ENCODE data around the gene SEPTIN10. TPM values are rescaled to one million over a fixed set of nuclear protein-coding genes. Genes with fewer than 3 reads are reported as not detected.
"Not testable (repeated sequence)": the region's sequence is repeated elsewhere in the genome, so short reads cannot be mapped to it uniquely, and the experiment has no call there.

SEPTIN10 gene
- total RNA-seq, 1 donor from 2014 or later, result 76.7 TPM

- Mint-ChIP-seq H3K4me1 (ENCODE audit: unreplicated experiment) (peaks cover 6% of the 10 kb centered on the region), H3K36me3 (peaks cover 4% of the 10 kb centered on the region), H3K27me3 (no peaks in the 10 kb centered on the region), H3K9me3 (no peaks in the 10 kb centered on the region), H3K27ac (no peak overlapping the region), H3K4me3 (no peak overlapping the region)
- DNase-seq (ENCODE audit: extremely low spot score, unreplicated experiment), result no peak
- no peak for TF ChIP-seq CTCF (conservative IDR thresholded peaks at IDR 0.05)
Measured at GRCh38 chr2:109542384-109542783, 71.4 kb downstream of the SEPTIN10 start.

- Mint-ChIP-seq H3K4me1 (ENCODE audit: unreplicated experiment) (peaks cover 19% of the 10 kb centered on the region), H3K36me3 (no peaks in the 10 kb centered on the region), H3K4me3 (no peak overlapping the region), H3K9me3 (peaks cover 14% of the 10 kb centered on the region), H3K27me3 (peaks cover 3% of the 10 kb centered on the region), H3K27ac (no peak overlapping the region)
- no peak for TF ChIP-seq CTCF (conservative IDR thresholded peaks at IDR 0.05)
- no peak for DNase-seq (ENCODE audit: extremely low spot score, unreplicated experiment)
Measured at GRCh38 chr2:109538546-109538945, 75.2 kb downstream of the SEPTIN10 start.

- Mint-ChIP-seq H3K27me3 (peaks cover 5% of the 10 kb centered on the region), H3K27ac (no peak overlapping the region), H3K9me3 (peaks cover 14% of the 10 kb centered on the region), H3K4me3 (no peak overlapping the region), H3K36me3 (no peaks in the 10 kb centered on the region), H3K4me1 (ENCODE audit: unreplicated experiment) (peaks cover 28% of the 10 kb centered on the region)
- TF ChIP-seq CTCF (conservative IDR thresholded peaks at IDR 0.05), result no peak
- DNase-seq (ENCODE audit: extremely low spot score, unreplicated experiment), result no peak
Measured at GRCh38 chr2:109537565-109538222, 76.1 kb downstream of the SEPTIN10 start.

GRCh38 chr2:109536556-109536955 lies 77.2 kb downstream of the SEPTIN10 start:
- H3K27ac Mint-ChIP-seq; H3K4me3 Mint-ChIP-seq; DNase-seq (ENCODE audit: extremely low spot score, unreplicated experiment); H3K36me3 Mint-ChIP-seq; H3K27me3 Mint-ChIP-seq: not testable (repeated sequence)
- Mint-ChIP-seq H3K9me3 (peaks cover 14% of the 10 kb centered on the region), H3K4me1 (ENCODE audit: unreplicated experiment) (peaks cover 29% of the 10 kb centered on the region)

GRCh38 chr2:109535217-109535946 lies 78.4 kb downstream of the SEPTIN10 start:
- TF ChIP-seq CTCF (conservative IDR thresholded peaks at IDR 0.05), result no peak
- DNase-seq (ENCODE audit: extremely low spot score, unreplicated experiment), result no peak
- Mint-ChIP-seq H3K27me3 (peaks cover 16% of the 10 kb centered on the region), H3K4me3 (no peak overlapping the region), H3K27ac (peak overlapping the region; percentile 12), H3K36me3 (no peaks in the 10 kb centered on the region), H3K4me1 (ENCODE audit: unreplicated experiment) (peaks cover 29% of the 10 kb centered on the region), H3K9me3 (peaks cover 14% of the 10 kb centered on the region)

GRCh38 chr2:109533823-109534222 lies 79.9 kb downstream of the SEPTIN10 start:
- Mint-ChIP-seq H3K4me1 (ENCODE audit: unreplicated experiment) (peaks cover 34% of the 10 kb centered on the region), H3K36me3 (no peaks in the 10 kb centered on the region), H3K27ac (no peak overlapping the region), H3K27me3 (peaks cover 17% of the 10 kb centered on the region), H3K9me3 (peaks cover 14% of the 10 kb centered on the region), H3K4me3 (no peak overlapping the region)
- no peak for TF ChIP-seq CTCF (conservative IDR thresholded peaks at IDR 0.05)
- no peak for DNase-seq (ENCODE audit: extremely low spot score, unreplicated experiment)

All from type B pancreatic cell (in vitro differentiated cells).